Bronchus fibroblast of lung (primary cell): ENCODE data around the gene GRIK2. TPM values are rescaled to one million over a fixed set of nuclear protein-coding genes. Genes with fewer than 3 reads are reported as not detected.

Experiments
- total RNA-seq: library from RNA; depleted of rRNA; stranded (reverse); fragments of >200 nt; gene quantifications from 2 replicates; pipeline ENCODE4 v1.2.3, GENCODE V29; 2015

The GRIK2 gene
- 0.15 and 0.17 TPM in 2 replicates for total RNA-seq

GRCh38 chr6:101393251-101393828, at the start of gene GRIK2:
GRIK2 (plus strand) TSS chr6:101393708.

